HepG2 (cell line): ENCODE results near the gene NFE2. TPM values are rescaled to one million over a fixed set of nuclear protein-coding genes. Genes with fewer than 3 reads are reported as not detected.
A peak's percentile ranks its signal among the peaks of the same experiment; 100 is the strongest.

Source experiments
- ARNTL ChIP-seq: sonication (generic); formaldehyde crosslinking; IDR thresholded peaks from 2 replicates; pipeline ENCODE4 v1.4.0; 2020; ENCODE audit warnings: mild to moderate bottlenecking, missing genetic modification reagents
- HDAC1 ChIP-seq: sonication (generic); formaldehyde crosslinking; IDR thresholded peaks from 2 replicates; pipeline ENCODE4 v1.5.1; 2020; ENCODE audit warnings: mild to moderate bottlenecking, missing genetic modification reagents
- HOXA7 ChIP-seq: sonication (generic); formaldehyde crosslinking; IDR thresholded peaks from 2 replicates; pipeline ENCODE4 v1.8.1; 2022; ENCODE audit warnings: mild to moderate bottlenecking, missing genetic modification reagents, moderate library complexity
- IRX3 ChIP-seq: sonication (generic); formaldehyde crosslinking; IDR thresholded peaks from 2 replicates; pipeline ENCODE4 v1.8.1; 2023; ENCODE audit warnings: mild to moderate bottlenecking, low read depth, missing genetic modification reagents, borderline replicate concordance
- MYC ChIP-seq: sonication (generic); formaldehyde crosslinking; IDR thresholded peaks from 2 replicates; pipeline ENCODE4 v1.9.0; 2021; ENCODE audit warnings: missing genetic modification reagents, borderline replicate concordance
- PHF20 ChIP-seq: sonication (generic); formaldehyde crosslinking; IDR thresholded peaks from 2 replicates; pipeline ENCODE4 v1.5.0; 2020; ENCODE audit warnings: mild to moderate bottlenecking, missing genetic modification reagents
- POGZ ChIP-seq: sonication (generic); formaldehyde crosslinking; IDR thresholded peaks from 2 replicates; pipeline ENCODE4 v1.4.0; 2020; ENCODE audit warnings: mild to moderate bottlenecking, missing genetic modification reagents
- RARA ChIP-seq: IDR thresholded peaks from 2 replicates; pipeline ENCODE4 v1.6.1; 2016; ENCODE audit warnings: missing genetic modification reagents, missing compliant biosample characterization
- RXRB ChIP-seq: IDR thresholded peaks from 2 replicates; pipeline ENCODE4 v1.6.1; 2016; ENCODE audit warnings: borderline replicate concordance, missing genetic modification reagents, missing compliant biosample characterization
- STAT5B ChIP-seq: sonication (generic); formaldehyde crosslinking; IDR thresholded peaks from 2 replicates; pipeline ENCODE4 v1.4.0; 2020; ENCODE audit warnings: missing genetic modification reagents
- SYNCRIP ChIP-seq: fragments of 200-400 bp; formaldehyde crosslinking; IDR thresholded peaks from 2 replicates; pipeline ENCODE4 v1.6.1; 2018; ENCODE audit warnings: mild to moderate bottlenecking, low read depth, low read length; ENCODE audit not compliant: insufficient read depth
- TEAD2 ChIP-seq: sonication (generic); formaldehyde crosslinking; IDR thresholded peaks from 2 replicates; pipeline ENCODE4 v1.9.0; 2021; ENCODE audit warnings: missing genetic modification reagents
- ZNF138 ChIP-seq: sonication (generic); formaldehyde crosslinking; IDR thresholded peaks from 2 replicates; pipeline ENCODE4 v1.5.0; 2020; ENCODE audit warnings: mild to moderate bottlenecking, low read depth, missing genetic modification reagents
- ZNF407 ChIP-seq: sonication (generic); formaldehyde crosslinking; IDR thresholded peaks from one replicate; pipeline ENCODE4 v1.5.1; 2020; ENCODE audit warnings: mild to moderate bottlenecking, missing genetic modification reagents; ENCODE audit errors: not compliant biosample characterization
- ZNF430 ChIP-seq: sonication (generic); formaldehyde crosslinking; IDR thresholded peaks from 2 replicates; pipeline ENCODE4 v1.9.0; 2021; ENCODE audit warnings: mild to moderate bottlenecking, missing genetic modification reagents
- ZNF512 ChIP-seq: sonication (generic); formaldehyde crosslinking; IDR thresholded peaks from 2 replicates; pipeline ENCODE4 v1.4.0; 2020; ENCODE audit warnings: mild to moderate bottlenecking, missing genetic modification reagents
- ZNF572 ChIP-seq: sonication (generic); formaldehyde crosslinking; IDR thresholded peaks from 2 replicates; pipeline ENCODE4 v1.5.1; 2020; ENCODE audit warnings: mild to moderate bottlenecking, missing genetic modification reagents
- ZNF773 ChIP-seq: sonication (generic); formaldehyde crosslinking; IDR thresholded peaks from 2 replicates; pipeline ENCODE4 v1.4.0; 2020; ENCODE audit warnings: missing genetic modification reagents, borderline replicate concordance
- ZNF776 ChIP-seq: sonication (generic); formaldehyde crosslinking; IDR thresholded peaks from 2 replicates; pipeline ENCODE4 v1.4.0; 2020; ENCODE audit warnings: mild to moderate bottlenecking, missing genetic modification reagents
- ZSCAN9 ChIP-seq: IDR thresholded peaks from 2 replicates; pipeline ENCODE4 v1.6.1; 2016; ENCODE audit warnings: borderline replicate concordance
- polyA plus RNA-seq, 8 experiments: library from polyadenylated mRNA; depleted of rRNA in 3 of 8; stranded (reverse) in 7 of 8; unstranded in 1 of 8; fragments of >200 nt; fragmentation: Illumina TruSeq in 4 of 8; extraction: Trizol in 4 of 8; gene quantifications; 2 replicates each; pipeline versions ENCODE4 v1.2.1 to v1.2.3, GENCODE V29; 2011 to 2016; ENCODE audit warnings: low read depth in 4 of 8, missing spikeins in 1 of 8, mixed read lengths in 1 of 8; ENCODE audit not compliant: insufficient read depth in 1 of 8
- total RNA-seq, 5 experiments: library from RNA; depleted of rRNA; stranded (reverse); fragments of >200 nt; fragmentation: Illumina TruSeq; extraction: Trizol; gene quantifications; 2 replicates each; pipeline ENCODE4 v1.2.3, GENCODE V29; 2016; ENCODE audit warnings: low read depth in 1 of 5

The NFE2 gene
- total and polyA plus RNA-seq, 2 of the 13 experiments (the other 11 are each of a cell fraction or from before 2014, with no cell fraction given), result 4.5 to 7.8 TPM

- peak; percentile 63 for TF ChIP-seq ZNF407 (CRISPR knock-in tag)
- no peak for TF ChIP-seq RARA (CRISPR knock-in tag)
- TF ChIP-seq RXRB (CRISPR knock-in tag), result no peak
- no peak; the same call in none of the 2 replicates for TF ChIP-seq ZSCAN9 (CRISPR knock-in tag)
- no peak for TF ChIP-seq HOXA7
- TF ChIP-seq TEAD2 (CRISPR knock-in tag), result peak; percentile 13; the same call in 1 of the 2 replicates
- TF ChIP-seq ZNF776 (CRISPR knock-in tag), result 0 out of 2 replicates have a peak, but pooled peaks have one; percentile 28
- no peak for TF ChIP-seq ARNTL (CRISPR knock-in tag)
- peak; percentile 55; the same call in 1 of the 2 replicates for TF ChIP-seq ZNF572 (CRISPR knock-in tag)
- no peak for TF ChIP-seq SYNCRIP
- 0 out of 2 replicates have a peak, but pooled peaks have one; percentile 50 for TF ChIP-seq PHF20
- TF ChIP-seq IRX3 (CRISPR knock-in tag), result no peak
- peak; percentile 52; the same call in 1 of the 2 replicates for TF ChIP-seq HDAC1 (CRISPR knock-in tag)
- TF ChIP-seq ZNF430 (CRISPR knock-in tag), result peak; percentile 62
- TF ChIP-seq POGZ (CRISPR knock-in tag), result no peak; the same call in 1 of the 2 replicates
- TF ChIP-seq ZNF138 (CRISPR knock-in tag), result peak; percentile 92; the same call in 1 of the 2 replicates
- no peak for TF ChIP-seq STAT5B
- TF ChIP-seq MYC (CRISPR knock-in tag), result peak; percentile 99
- TF ChIP-seq ZNF773 (CRISPR knock-in tag), result no peak
- 0 out of 2 replicates have a peak, but pooled peaks have one; percentile 20 for TF ChIP-seq ZNF512 (CRISPR knock-in tag)
Observed at GRCh38 chr12:54280468-54281260, 20.2 kb downstream of the NFE2 start, which contains the start of gene HNRNPA1 (continued).
